Mesothelial cell of epicardium (in vitro differentiated cells): ENCODE measurements around the gene FILIP1L. TPM values are rescaled to one million over a fixed set of nuclear protein-coding genes. Genes with fewer than 3 reads are reported as not detected.

Experiments used
- DNase-seq, 2 experiments: peaks; one replicate each; pipeline ENCODE4 v3.0.0; 2021; ENCODE audit warnings: low spot score in 2 of 2; ENCODE audit not compliant: unreplicated experiment in 2 of 2
- H3K27ac Mint-ChIP-seq: 2 replicates; pipeline ENCODE4 v1.8.0; 2021; ENCODE audit warnings: mixed read lengths
- H3K27me3 Mint-ChIP-seq: 2 replicates; pipeline ENCODE4 v1.8.0; 2021; ENCODE audit warnings: low read depth, mixed read lengths
- H3K36me3 Mint-ChIP-seq: 2 replicates; pipeline ENCODE4 v1.8.0; 2021; ENCODE audit warnings: mixed read lengths
- H3K4me1 Mint-ChIP-seq: 2 replicates; pipeline ENCODE4 v1.8.0; 2021; ENCODE audit warnings: mixed read lengths
- H3K4me3 Mint-ChIP-seq: 2 replicates; pipeline ENCODE4 v1.8.0; 2021; ENCODE audit warnings: mild to moderate bottlenecking, moderate library complexity, mixed read lengths
- H3K9me3 Mint-ChIP-seq: 2 replicates; pipeline ENCODE4 v1.8.0; 2021; ENCODE audit warnings: mixed read lengths
- CTCF ChIP-seq: fragments of 200-600 bp; sonication (generic); IDR thresholded peaks from one replicate; pipeline ENCODE4 v1.5.0; 2021; ENCODE audit warnings: antibody characterized with exemption; ENCODE audit not compliant: unreplicated experiment
- total RNA-seq: library from RNA; stranded (reverse); gene quantifications from 3 replicates; pipeline ENCODE4 v1.2.1, GENCODE V29; 2021

The FILIP1L gene
- total RNA-seq, 1 donor from 2014 or later = 15.7 TPM

GRCh38 chr3:100108464-100109079, 5.7 kb downstream of the FILIP1L start:
- H3K27ac Mint-ChIP-seq = no peak overlapping the region
- no peaks in the 10 kb centered on the region for H3K36me3 Mint-ChIP-seq
- no peaks in the 10 kb centered on the region for H3K9me3 Mint-ChIP-seq

DNA sequence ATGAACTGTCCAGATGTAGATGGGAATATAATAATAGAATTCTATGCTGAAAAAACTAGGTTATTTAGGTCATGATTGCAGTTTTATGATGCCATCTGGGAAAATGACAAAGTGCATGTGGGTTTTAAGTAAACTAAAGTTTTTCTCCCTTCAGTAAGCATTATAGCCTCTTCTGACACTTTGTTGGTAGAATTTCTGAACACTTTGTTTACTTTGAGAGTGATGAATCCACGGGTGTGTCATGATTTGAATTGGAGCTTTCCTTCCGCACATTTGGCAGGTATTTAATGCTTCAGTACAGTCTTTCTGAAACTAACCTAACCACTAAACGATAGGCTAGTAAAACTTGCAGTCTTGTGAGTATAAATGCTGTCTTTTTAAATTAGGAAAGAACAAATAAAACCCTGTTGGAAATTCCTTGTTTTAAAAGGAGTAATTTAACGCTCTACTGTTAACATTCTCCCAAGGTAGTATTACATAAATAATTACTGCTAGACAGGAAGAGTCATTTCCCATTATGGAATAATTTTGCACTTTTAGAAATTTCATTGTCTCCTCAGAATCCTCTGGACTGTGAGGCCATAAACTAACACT, 7.0 kb downstream of the FILIP1L start:
- no peak for TF ChIP-seq CTCF
- no peak for DNase-seq
- Mint-ChIP-seq H3K36me3 (no peaks in the 10 kb centered on the region), H3K27me3 (no peaks in the 10 kb centered on the region), H3K27ac (peak overlapping the region; percentile 36), H3K9me3 (no peaks in the 10 kb centered on the region), H3K4me1 (peaks cover 55% of the 10 kb centered on the region), H3K4me3 (no peak overlapping the region)

More at GRCh38 chr3:100108464-100109079, 5.7 kb downstream of the FILIP1L start:
- TF ChIP-seq CTCF = no peak
- no peak for DNase-seq
- H3K27me3 Mint-ChIP-seq = no peaks in the 10 kb centered on the region
- H3K4me3 Mint-ChIP-seq = no peak overlapping the region
- peaks cover 58% of the 10 kb centered on the region for H3K4me1 Mint-ChIP-seq

GRCh38 chr3:100106531-100107141, 7.7 kb downstream of the FILIP1L start:
- H3K4me3 Mint-ChIP-seq = no peak overlapping the region
- DNase-seq = no peak
- H3K4me1 Mint-ChIP-seq = peaks cover 55% of the 10 kb centered on the region
- peak overlapping the region; percentile 51 for H3K27ac Mint-ChIP-seq
- no peak for TF ChIP-seq CTCF
- no peaks in the 10 kb centered on the region for H3K9me3 Mint-ChIP-seq
- H3K27me3 Mint-ChIP-seq = no peaks in the 10 kb centered on the region
- H3K36me3 Mint-ChIP-seq = no peaks in the 10 kb centered on the region

- H3K4me3 Mint-ChIP-seq = no peak overlapping the region
- H3K36me3 Mint-ChIP-seq = peaks cover 1% of the 10 kb centered on the region
These were observed 8.2 kb downstream of the FILIP1L start for GRCh38 chr3:100106094-100106493.

GRCh38 chr3:100105501-100105900, 8.8 kb downstream of the FILIP1L start:
- Mint-ChIP-seq H3K4me1 (peaks cover 53% of the 10 kb centered on the region), H3K9me3 (peaks cover 4% of the 10 kb centered on the region), H3K27ac (peak overlapping the region; percentile 51), H3K4me3 (no peak overlapping the region), H3K27me3 (no peaks in the 10 kb centered on the region), H3K36me3 (peaks cover 2% of the 10 kb centered on the region)
- no peak for DNase-seq
- no peak for TF ChIP-seq CTCF

More at GRCh38 chr3:100106094-100106493, 8.2 kb downstream of the FILIP1L start:
- Mint-ChIP-seq H3K4me1 (peaks cover 55% of the 10 kb centered on the region), H3K27me3 (no peaks in the 10 kb centered on the region), H3K27ac (peak overlapping the region; percentile 51), H3K9me3 (peaks cover 3% of the 10 kb centered on the region)
- TF ChIP-seq CTCF = no peak
- DNase-seq = no peak
